Astrocyte (in vitro differentiated cells and primary cell): ENCODE data around the gene SYNPO2. TPM values are rescaled to one million over a fixed set of nuclear protein-coding genes. Genes with fewer than 3 reads are reported as not detected.

Experiments used
- DNase-seq: peaks from one replicate; pipeline ENCODE4 v3.0.0-alpha.2; 2010; ENCODE audit warnings: low read depth
- FAIRE-seq: peaks from 2 replicates; lab custom pipeline; 2011; peaks lifted over from hg19 to GRCh38; lab: Jason Lieb, UNC
- H2AFZ ChIP-seq: 2 replicates; pipeline ENCODE4 v1.6.0; 2012; ENCODE audit warnings: low read depth, low read length, inconsistent platforms
- H3K27ac ChIP-seq: 2 replicates; pipeline ENCODE4 v1.5.1; 2011; ENCODE audit warnings: low read depth, low read length, inconsistent platforms
- H3K27me3 ChIP-seq: 2 replicates; pipeline ENCODE4 v1.6.0; 2011; ENCODE audit warnings: low read length, inconsistent platforms; ENCODE audit not compliant: insufficient read depth
- H3K36me3 ChIP-seq: 2 replicates; pipeline ENCODE4 v1.5.1; 2011; ENCODE audit warnings: low read length, inconsistent platforms; ENCODE audit not compliant: insufficient read depth
- H3K4me1 ChIP-seq: 2 replicates; pipeline ENCODE4 v1.5.1; 2011; ENCODE audit warnings: low read length, inconsistent platforms; ENCODE audit not compliant: insufficient read depth
- H3K4me2 ChIP-seq: 2 replicates; pipeline ENCODE4 v1.6.0; 2012; ENCODE audit warnings: low read length, inconsistent platforms
- H3K4me3 ChIP-seq: 2 replicates; pipeline ENCODE4 v1.5.1; 2011; ENCODE audit warnings: low read depth, mild to moderate bottlenecking, low read length, inconsistent platforms; ENCODE audit not compliant: insufficient read depth
- H3K79me2 ChIP-seq: 2 replicates; pipeline ENCODE4 v1.6.0; 2012; ENCODE audit warnings: mild to moderate bottlenecking, low read length, inconsistent platforms; ENCODE audit not compliant: insufficient read depth
- H3K9ac ChIP-seq: 2 replicates; pipeline ENCODE4 v1.6.0; 2012; ENCODE audit warnings: mild to moderate bottlenecking, low read length, inconsistent platforms
- H3K9me3 ChIP-seq: 2 replicates; pipeline ENCODE4 v1.5.1; 2012; ENCODE audit warnings: low read depth, mild to moderate bottlenecking, low read length, inconsistent platforms; ENCODE audit not compliant: insufficient read depth
- H4K20me1 ChIP-seq: 2 replicates; pipeline ENCODE4 v1.6.0; 2012; ENCODE audit warnings: low read length, inconsistent platforms; ENCODE audit not compliant: insufficient read depth
- H3K27ac Mint-ChIP-seq: one replicate; pipeline ENCODE4 v1.8.0; 2021; ENCODE audit warnings: mild to moderate bottlenecking, mixed read lengths; ENCODE audit not compliant: unreplicated experiment
- H3K27me3 Mint-ChIP-seq: one replicate; pipeline ENCODE4 v1.8.0; 2021; ENCODE audit warnings: low read depth, mixed read lengths; ENCODE audit not compliant: unreplicated experiment
- H3K36me3 Mint-ChIP-seq: one replicate; pipeline ENCODE4 v1.8.0; 2021; ENCODE audit warnings: low read depth, mixed read lengths; ENCODE audit not compliant: unreplicated experiment
- H3K4me1 Mint-ChIP-seq: one replicate; pipeline ENCODE4 v1.8.0; 2021; ENCODE audit warnings: low read depth, mixed read lengths; ENCODE audit not compliant: unreplicated experiment
- H3K4me3 Mint-ChIP-seq: one replicate; pipeline ENCODE4 v1.8.0; 2021; ENCODE audit warnings: mild to moderate bottlenecking, moderate library complexity, mixed read lengths; ENCODE audit not compliant: unreplicated experiment
- H3K9me3 Mint-ChIP-seq: one replicate; pipeline ENCODE4 v1.8.0; 2021; ENCODE audit warnings: mild to moderate bottlenecking, mixed read lengths; ENCODE audit not compliant: unreplicated experiment
- EZH2 ChIP-seq: IDR thresholded peaks from 2 replicates; pipeline ENCODE4 v1.6.1; 2012; ENCODE audit warnings: mild to moderate bottlenecking, low read length, inconsistent platforms; ENCODE audit not compliant: insufficient read depth
- total RNA-seq: library from RNA; stranded (reverse); gene quantifications from 2 replicates; pipeline ENCODE4 v1.2.1, GENCODE V29; 2021
- TF ChIP-seq, protein P1 (sequence below): IDR thresholded peaks from 2 replicates; pipeline ENCODE4 v1.5.1; 2011; ENCODE audit warnings: low read depth, mild to moderate bottlenecking, inconsistent platforms, low read length, moderate library complexity; ENCODE audit not compliant: insufficient read depth

Gene SYNPO2
- total RNA-seq, 1 donor from 2014 or later, result 4.2 TPM

DNA sequence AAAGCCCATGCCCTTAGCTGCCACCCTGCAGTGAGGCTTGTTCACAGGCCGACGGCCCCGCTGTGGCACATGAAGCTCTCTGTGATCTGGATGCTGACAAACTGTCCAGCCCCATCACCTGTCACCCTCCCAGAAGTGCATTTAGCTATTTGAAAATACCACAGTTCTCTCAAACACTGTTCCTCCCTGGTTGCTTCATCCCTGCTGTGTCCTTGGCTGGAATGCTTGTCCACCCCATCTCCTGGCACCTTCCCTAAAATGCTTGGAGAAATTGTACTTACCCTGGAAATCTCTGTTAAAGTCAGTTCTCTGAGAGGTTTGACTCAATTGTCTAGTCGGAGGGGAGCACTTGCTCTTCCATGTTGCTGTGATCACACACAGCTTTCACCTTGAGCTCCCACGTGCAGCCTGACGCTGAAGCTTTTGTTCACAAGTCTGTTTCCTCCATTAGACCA is 10.1 kb downstream of the SYNPO2 start:
- Histone ChIP-seq H3K9ac (no peak overlapping the region), H3K9me3 (no peaks in the 10 kb centered on the region), H2AFZ (no peak overlapping the region), H3K27ac (no peak overlapping the region), H3K4me3 (no peak overlapping the region), H3K4me1 (no peaks in the 10 kb centered on the region), H3K36me3 (no peaks in the 10 kb centered on the region), H3K4me2 (no peak overlapping the region), H3K79me2 (no peaks in the 10 kb centered on the region), H4K20me1 (no peaks in the 10 kb centered on the region), H3K27me3 (no peaks in the 10 kb centered on the region)
- H3K9me3 Mint-ChIP-seq, result peaks cover 5% of the 10 kb centered on the region
- H3K4me1 Mint-ChIP-seq, result peaks cover 3% of the 10 kb centered on the region
- no peaks in the 10 kb centered on the region for H3K27me3 Mint-ChIP-seq
- no peaks in the 10 kb centered on the region for H3K36me3 Mint-ChIP-seq
- FAIRE-seq (no peak), DNase-seq (no peak)
- TF ChIP-seq, protein P1, sequence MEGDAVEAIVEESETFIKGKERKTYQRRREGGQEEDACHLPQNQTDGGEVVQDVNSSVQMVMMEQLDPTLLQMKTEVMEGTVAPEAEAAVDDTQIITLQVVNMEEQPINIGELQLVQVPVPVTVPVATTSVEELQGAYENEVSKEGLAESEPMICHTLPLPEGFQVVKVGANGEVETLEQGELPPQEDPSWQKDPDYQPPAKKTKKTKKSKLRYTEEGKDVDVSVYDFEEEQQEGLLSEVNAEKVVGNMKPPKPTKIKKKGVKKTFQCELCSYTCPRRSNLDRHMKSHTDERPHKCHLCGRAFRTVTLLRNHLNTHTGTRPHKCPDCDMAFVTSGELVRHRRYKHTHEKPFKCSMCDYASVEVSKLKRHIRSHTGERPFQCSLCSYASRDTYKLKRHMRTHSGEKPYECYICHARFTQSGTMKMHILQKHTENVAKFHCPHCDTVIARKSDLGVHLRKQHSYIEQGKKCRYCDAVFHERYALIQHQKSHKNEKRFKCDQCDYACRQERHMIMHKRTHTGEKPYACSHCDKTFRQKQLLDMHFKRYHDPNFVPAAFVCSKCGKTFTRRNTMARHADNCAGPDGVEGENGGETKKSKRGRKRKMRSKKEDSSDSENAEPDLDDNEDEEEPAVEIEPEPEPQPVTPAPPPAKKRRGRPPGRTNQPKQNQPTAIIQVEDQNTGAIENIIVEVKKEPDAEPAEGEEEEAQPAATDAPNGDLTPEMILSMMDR, result no peak
- no peak for TF ChIP-seq EZH2
- no peak overlapping the region for H3K4me3 Mint-ChIP-seq
- no peak overlapping the region for H3K27ac Mint-ChIP-seq

- Histone ChIP-seq H4K20me1 (no peaks in the 10 kb centered on the region), H3K4me2 (no peak overlapping the region), H3K9me3 (no peaks in the 10 kb centered on the region), H3K27me3 (no peaks in the 10 kb centered on the region), H3K36me3 (no peaks in the 10 kb centered on the region), H3K4me3 (no peak overlapping the region), H3K79me2 (no peaks in the 10 kb centered on the region), H3K9ac (no peak overlapping the region), H3K27ac (no peak overlapping the region), H3K4me1 (peaks cover 11% of the 10 kb centered on the region), H2AFZ (no peak overlapping the region)
- FAIRE-seq, result no peak
- H3K4me3 Mint-ChIP-seq, result no peak overlapping the region
- H3K4me1 Mint-ChIP-seq, result peaks cover 22% of the 10 kb centered on the region
- H3K9me3 Mint-ChIP-seq, result no peaks in the 10 kb centered on the region
- no peaks in the 10 kb centered on the region for H3K27me3 Mint-ChIP-seq
- TF ChIP-seq, protein P1, result no peak
- H3K27ac Mint-ChIP-seq, result no peak overlapping the region
- no peak for DNase-seq
- no peaks in the 10 kb centered on the region for H3K36me3 Mint-ChIP-seq
Measured at GRCh38 chr4:118904418-118904817, 15.8 kb downstream of the SYNPO2 start.

- Histone ChIP-seq H4K20me1 (no peaks in the 10 kb centered on the region), H3K9me3 (no peaks in the 10 kb centered on the region), H3K36me3 (no peaks in the 10 kb centered on the region), H3K27ac (no peak overlapping the region), H3K27me3 (no peaks in the 10 kb centered on the region), H3K4me2 (peak overlapping the region; percentile 49), H3K9ac (peak overlapping the region; percentile 25), H3K4me1 (peaks cover 11% of the 10 kb centered on the region), H2AFZ (peak overlapping the region; percentile 76), H3K4me3 (no peak overlapping the region), H3K79me2 (no peaks in the 10 kb centered on the region)
- no peaks in the 10 kb centered on the region for H3K9me3 Mint-ChIP-seq
- peak overlapping the region; percentile 96 for H3K27ac Mint-ChIP-seq
- DNase-seq (peak; percentile 52), FAIRE-seq (no peak)
- peaks cover 22% of the 10 kb centered on the region for H3K4me1 Mint-ChIP-seq
- no peaks in the 10 kb centered on the region for H3K36me3 Mint-ChIP-seq
- no peak overlapping the region for H3K4me3 Mint-ChIP-seq
- TF ChIP-seq, protein P1, result no peak
- TF ChIP-seq EZH2, result no peak
- no peaks in the 10 kb centered on the region for H3K27me3 Mint-ChIP-seq
Measured at GRCh38 chr4:118904935-118905334, 16.3 kb downstream of the SYNPO2 start.
